Gastroesophageal sphincter (tissue), 4 donors: ENCODE measurements around the gene TYW1. TPM values are rescaled to one million over a fixed set of nuclear protein-coding genes. Genes with fewer than 3 reads are reported as not detected.
"Not testable (repeated sequence)": the region's sequence is repeated elsewhere in the genome, so short reads cannot be mapped to it uniquely, and the experiment has no call there.

Experiments
- ATAC-seq: fragments of 150-250 bp; one replicate; pipeline ENCODE4 v1.9.1; 2016; ENCODE audit warnings: mild to moderate bottlenecking, moderate library complexity
- H3K27ac ChIP-seq, 4 donors: fragments of 200-600 bp; sonication (generic) in 3 of 4; 1 replicate in 3 of 4; 2 replicates in 1 of 4; pipeline ENCODE4 v1.5.1; 2016 to 2019
- H3K27me3 ChIP-seq: fragments of 200-600 bp; sonication (generic); one replicate; pipeline ENCODE4 v1.5.1; 2019
- H3K36me3 ChIP-seq, 2 donors: fragments of 200-600 bp; sonication (generic); one replicate each; pipeline ENCODE4 v1.5.1; 2019; ENCODE audit warnings: control low read depth in 1 of 2
- H3K4me1 ChIP-seq, 3 donors: fragments of 200-600 bp; sonication (generic); 1 replicate in 2 of 3; 2 replicates in 1 of 3; pipeline ENCODE4 v1.5.1; 2016 to 2019; ENCODE audit warnings: control low read depth in 2 of 3
- H3K4me3 ChIP-seq, 2 donors: fragments of 200-600 bp; sonication (generic); one replicate each; pipeline ENCODE4 v1.5.1; 2019; ENCODE audit warnings: mild to moderate bottlenecking in 1 of 2, moderate library complexity in 1 of 2
- H3K9me3 ChIP-seq, 3 donors: fragments of 200-600 bp; sonication (generic); one replicate each; pipeline ENCODE4 v1.5.1; 2017 to 2019; ENCODE audit warnings: control low read depth in 2 of 3
- CTCF ChIP-seq, 4 experiments: fragments of 200-600 bp in 2 of 4; fragments of 450-650 bp in 2 of 4; sonication (generic) in 1 of 4; IDR thresholded peaks; one replicate each; pipeline ENCODE4 v1.5.1; 2017 to 2019; ENCODE audit warnings: antibody characterized with exemption in 4 of 4, mild to moderate bottlenecking in 2 of 4, moderate library complexity in 2 of 4
- EP300 ChIP-seq: sonication (generic); formaldehyde crosslinking; IDR thresholded peaks from one replicate; pipeline ENCODE4 v1.6.1; 2017; ENCODE audit warnings: antibody characterized with exemption, mild to moderate bottlenecking
- POLR2A ChIP-seq, 2 donors: fragments of 450-650 bp; IDR thresholded peaks; one replicate each; pipeline ENCODE4 v1.6.1; 2017; ENCODE audit warnings: antibody characterized with exemption in 2 of 2, mild to moderate bottlenecking in 2 of 2, moderate library complexity in 1 of 2
- POLR2AphosphoS5 ChIP-seq: sonication (generic); formaldehyde crosslinking; IDR thresholded peaks from one replicate; pipeline ENCODE4 v1.6.1; 2017; ENCODE audit warnings: antibody characterized with exemption
- WGBS, 2 donors: methylation state at CpG; one replicate each; pipeline ENCODE4 v1.1.5; 2018; ENCODE audit warnings: low coverage in 1 of 2; 5-methylcytosine and 5-hydroxymethylcytosine counted together
- total RNA-seq, 4 donors: library from RNA; depleted of rRNA; stranded (reverse); fragments of >200 nt; gene quantifications; one replicate each; pipeline ENCODE4 v1.1.0, GENCODE V29; 2016

TYW1 gene
- total RNA-seq, 4 donors from 2014 or later, result 11.7 to 30.2 (median 14.6) TPM

GRCh38 chr7:66994691-66995049 lies 2.0 kb upstream of the TYW1 start:
- not testable (repeated sequence) for H3K27me3 ChIP-seq, H3K9me3 ChIP-seq
- peaks cover 5 to 42% (median 15%) of the 10 kb centered on the region in 3 donors for H3K4me1 ChIP-seq
- TF ChIP-seq POLR2A (IDR thresholded peaks at IDR 0.05) (peak in 1 of 2 donors; percentile 37), CTCF (IDR thresholded peaks at IDR 0.05) (peak in 3 of 4 experiments; percentile 23 to 41 (median 40)), POLR2AphosphoS5 (peak; percentile 96)
- H3K4me3 ChIP-seq, result peak overlapping the region; percentile 71 to 90
- ATAC-seq, result peak; percentile 70
- WGBS, 2 donors, result 0% methylated on average over 6 of the region's 9 CpGs
- H3K27ac ChIP-seq, result peak overlapping the region; percentile 97 to 100 (median 99)
- H3K36me3 ChIP-seq, result peaks cover 7 to 53% of the 10 kb centered on the region in 2 donors

GRCh38 chr7:66995050-66995776 lies 1.4 kb upstream of the TYW1 start, which contains the start of gene SBDS:
Gene SBDS, minus strand, starts transcription at chr7:66995586. Its CDS starts 169 bp downstream, at chr7:66995417.
- 0% methylated on average over 23 to 28 of the region's 59 CpGs for WGBS, 2 donors
- peaks cover 5 to 42% (median 15%) of the 10 kb centered on the region in 3 donors for H3K4me1 ChIP-seq
- TF ChIP-seq POLR2A (IDR thresholded peaks at IDR 0.05) (peak; percentile 99), POLR2AphosphoS5 (peak; percentile 99), CTCF (IDR thresholded peaks at IDR 0.05) (peak in 1 of 4 experiments; percentile 15)
- H3K27me3 ChIP-seq, H3K9me3 ChIP-seq: not testable (repeated sequence)
- peaks cover 7 to 53% of the 10 kb centered on the region in 2 donors for H3K36me3 ChIP-seq
- ATAC-seq, result peak; percentile 86
- H3K4me3 ChIP-seq, result peak within 1 kb of the TSS; percentile 71 to 90
- peak within 1 kb of the TSS; percentile 98 to 100 (median 100) for H3K27ac ChIP-seq

- H3K4me1 ChIP-seq, H3K27me3 ChIP-seq, ATAC-seq, H3K4me3 ChIP-seq, H3K9me3 ChIP-seq, H3K27ac ChIP-seq: not testable (repeated sequence)
- TF ChIP-seq CTCF (IDR thresholded peaks at IDR 0.05), result peak in 2 of 4 experiments; percentile 22 to 47
- peaks cover 0 to 40% of the 10 kb centered on the region in 2 donors for H3K36me3 ChIP-seq
- WGBS, 2 donors, result 41 to 75% methylated on average over 2 to 4 of the region's 5 CpGs
Measured at GRCh38 chr7:67000601-67001258, 4.1 kb downstream of the TYW1 start.

- not testable (repeated sequence) for ATAC-seq, H3K27me3 ChIP-seq, H3K4me3 ChIP-seq, H3K9me3 ChIP-seq, H3K27ac ChIP-seq, H3K4me1 ChIP-seq
- 90% methylated on average over 2 of the region's 2 CpGs; no CpG with 5 or more reads in 1 of the 2 donors for WGBS, 2 donors
- H3K36me3 ChIP-seq, result peaks cover 0 to 67% of the 10 kb centered on the region in 2 donors
Measured at GRCh38 chr7:67004145-67004544, 7.5 kb downstream of the TYW1 start.

- no peak overlapping the region for H3K4me3 ChIP-seq
- H3K36me3 ChIP-seq, result peaks cover 0 to 77% of the 10 kb centered on the region in 2 donors
- ATAC-seq, result no peak
- H3K27ac ChIP-seq, result no peak overlapping the region
- H3K4me1 ChIP-seq, result no peaks in the 10 kb centered on the region
- WGBS, 2 donors, result 94 to 100% methylated on average over 1 to 2 of the region's 2 CpGs
- no peaks in the 10 kb centered on the region for H3K9me3 ChIP-seq
- TF ChIP-seq EP300, result no peak
- no peak for TF ChIP-seq CTCF (IDR thresholded peaks at IDR 0.05)
- TF ChIP-seq POLR2AphosphoS5, result no peak
- no peak for TF ChIP-seq POLR2A (IDR thresholded peaks at IDR 0.05)
- no peaks in the 10 kb centered on the region for H3K27me3 ChIP-seq
Measured at GRCh38 chr7:67006965-67007364, 10.3 kb downstream of the TYW1 start.
